Sigmoid colon (tissue), 4 donors: Measurements from ENCODE around the gene SSC5D.

Experiments used
- CTCF ChIP-seq, 4 experiments: fragments of 450-650 bp in 3 of 4; fragments of 200-600 bp in 1 of 4; IDR thresholded peaks; one replicate each; pipeline ENCODE4 v1.5.1; 2016 to 2019; ENCODE audit warnings: antibody characterized with exemption in 4 of 4, mild to moderate bottlenecking in 3 of 4, moderate library complexity in 2 of 4
- EP300 ChIP-seq, 4 donors: sonication (generic); formaldehyde crosslinking; IDR thresholded peaks; one replicate each; pipeline ENCODE4 v1.6.1; 2017; ENCODE audit warnings: antibody characterized with exemption in 4 of 4
- POLR2A ChIP-seq, 2 donors: fragments of 450-650 bp; IDR thresholded peaks; one replicate each; pipeline ENCODE4 v1.6.1; 2016; ENCODE audit warnings: antibody characterized with exemption in 2 of 2, mild to moderate bottlenecking in 2 of 2, moderate library complexity in 2 of 2
- POLR2AphosphoS5 ChIP-seq, 4 donors: sonication (generic); formaldehyde crosslinking; IDR thresholded peaks; one replicate each; pipeline ENCODE4 v1.6.1; 2017; ENCODE audit warnings: antibody characterized with exemption in 4 of 4

DNA sequence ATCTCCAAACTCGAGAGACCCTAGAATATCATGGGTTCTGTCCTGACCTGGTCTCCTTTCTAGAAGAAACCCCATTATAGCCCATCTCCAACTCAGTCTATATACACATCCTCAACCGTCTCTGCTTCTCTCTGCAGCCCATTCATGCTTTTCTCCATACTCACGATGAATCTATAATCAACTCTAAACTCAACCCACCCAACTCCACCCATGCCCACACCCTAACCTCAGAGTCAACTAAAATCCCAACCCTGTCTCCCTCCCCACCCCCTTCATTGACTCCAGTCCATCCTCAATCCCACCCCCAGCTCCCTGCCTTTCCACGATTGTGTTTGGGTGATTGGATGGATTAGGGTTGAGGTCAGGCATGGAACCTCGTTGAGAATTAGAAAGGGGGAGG, 55.3 kb downstream of the SSC5D start:
- TF ChIP-seq CTCF (IDR thresholded peaks at IDR 0.05) (no peak), EP300 (IDR thresholded peaks at IDR 0.05) (no peak), POLR2A (IDR thresholded peaks at IDR 0.05) (no peak), POLR2AphosphoS5 (IDR thresholded peaks at IDR 0.05) (no peak)
